Mononuclear cell (primary cell): Measurements from ENCODE around the gene FGF10. TPM values are rescaled to one million over a fixed set of nuclear protein-coding genes. Genes with fewer than 3 reads are reported as not detected.

Experiments used
- H3K27me3 ChIP-seq: 2 replicates; pipeline ENCODE4 v1.6.0; 2011; ENCODE audit warnings: low read length, control low read depth; ENCODE audit not compliant: insufficient read depth
- H3K4me1 ChIP-seq: 2 replicates; pipeline ENCODE4 v1.5.1; 2011; ENCODE audit warnings: mild to moderate bottlenecking, low read length, control low read depth; ENCODE audit not compliant: insufficient read depth
- H3K4me3 ChIP-seq: 2 replicates; pipeline ENCODE4 v1.5.1; 2011; ENCODE audit warnings: mild to moderate bottlenecking, low read length, moderate library complexity
- H3K9me3 ChIP-seq: 2 replicates; pipeline ENCODE4 v1.5.1; 2011; ENCODE audit warnings: low read depth, mild to moderate bottlenecking, control low read depth, low read length
- total RNA-seq: library from RNA; depleted of rRNA; stranded (reverse); fragments of >200 nt; gene quantifications from one replicate; pipeline ENCODE4 v1.2.3, GENCODE V29; 2012

The FGF10 gene
- total RNA-seq, 1 donor, result not detected

DNA sequence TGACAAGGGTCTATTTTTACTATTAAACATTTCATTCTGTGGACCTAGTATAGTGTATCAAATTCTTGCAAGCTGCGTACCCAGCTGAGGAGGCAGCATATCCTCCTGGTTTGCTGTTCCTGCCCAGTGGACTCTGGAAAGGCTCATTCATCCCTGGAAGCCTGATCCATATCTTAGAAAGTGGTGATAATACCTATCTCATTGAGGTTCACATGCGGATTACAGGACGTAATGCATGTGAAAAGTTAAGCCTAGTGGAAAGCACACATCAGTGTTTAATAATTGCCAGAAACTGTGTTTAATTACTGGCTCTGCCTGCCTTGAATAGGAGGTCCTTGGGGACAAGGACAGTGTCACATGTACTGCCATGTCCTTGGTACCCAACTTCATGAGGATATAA is 132.0 kb downstream of the FGF10 start:
- no peaks in the 10 kb centered on the region for H3K27me3 ChIP-seq
- H3K4me3 ChIP-seq, result no peak overlapping the region
- no peaks in the 10 kb centered on the region for H3K4me1 ChIP-seq
- no peaks in the 10 kb centered on the region for H3K9me3 ChIP-seq
